Activated CD4-positive, alpha-beta T cell treated with anti-CD3 and anti-CD28 coated beads for 36 hours (primary cell): Measurements from ENCODE around the gene DEGS2. TPM values are rescaled to one million over a fixed set of nuclear protein-coding genes. Genes with fewer than 3 reads are reported as not detected.

Source experiments
- ATAC-seq: fragments of 200-7000 bp; cut with Tn5 transposase; one replicate; pipeline ENCODE4 v1.10.0; 2021; ENCODE audit warnings: mild to moderate bottlenecking, moderate library complexity
- CTCF ChIA-PET: fragments of 350-600 bp; sonication (Branson Sonifier 250); formaldehyde crosslinking; loops from one replicate; lab custom pipeline; 2021; ENCODE audit warnings: antibody characterized with exemption; lab: Charles Lee
- POLR2A ChIA-PET: fragments of 350-600 bp; sonication (Branson Sonifier 250); formaldehyde crosslinking; loops from one replicate; lab custom pipeline; 2021; ENCODE audit warnings: antibody characterized with exemption, inconsistent platforms; lab: Charles Lee
- DNase-seq: peaks from one replicate; pipeline ENCODE4 v3.0.0-alpha.2; 2020
- H3K27ac Mint-ChIP-seq: one replicate; pipeline ENCODE4 v1.8.0; 2021; ENCODE audit warnings: mixed read lengths
- H3K27me3 Mint-ChIP-seq: one replicate; pipeline ENCODE4 v1.8.0; 2021; ENCODE audit warnings: mixed read lengths
- H3K36me3 Mint-ChIP-seq: one replicate; pipeline ENCODE4 v1.8.0; 2021; ENCODE audit warnings: low read depth, mixed read lengths
- H3K4me1 Mint-ChIP-seq: one replicate; pipeline ENCODE4 v1.8.0; 2021; ENCODE audit warnings: mixed read lengths
- H3K4me3 Mint-ChIP-seq: one replicate; pipeline ENCODE4 v1.8.0; 2021; ENCODE audit warnings: mild to moderate bottlenecking, moderate library complexity, mixed read lengths
- H3K9me3 Mint-ChIP-seq: one replicate; pipeline ENCODE4 v1.8.0; 2021; ENCODE audit warnings: low read depth, mixed read lengths
- intact Hi-C, 2 experiments: fragments of 100-400 bp; cut with DNase I in 1 of 2; cut with micrococcal nuclease in 1 of 2; formaldehyde crosslinking; loops; one replicate each; pipeline versions ENCODE4 v1.14.2 to v1.15.1; 2022 to 2024; cut with DNase I, micrococcal nuclease
- total RNA-seq, 2 experiments: library from RNA; stranded (reverse); gene quantifications; one replicate each; pipeline ENCODE4 v1.2.3, GENCODE V29; 2021

The DEGS2 gene
- total RNA-seq, 2 experiments from 2014 or later: 2.6 to 2.8 TPM

DNA sequence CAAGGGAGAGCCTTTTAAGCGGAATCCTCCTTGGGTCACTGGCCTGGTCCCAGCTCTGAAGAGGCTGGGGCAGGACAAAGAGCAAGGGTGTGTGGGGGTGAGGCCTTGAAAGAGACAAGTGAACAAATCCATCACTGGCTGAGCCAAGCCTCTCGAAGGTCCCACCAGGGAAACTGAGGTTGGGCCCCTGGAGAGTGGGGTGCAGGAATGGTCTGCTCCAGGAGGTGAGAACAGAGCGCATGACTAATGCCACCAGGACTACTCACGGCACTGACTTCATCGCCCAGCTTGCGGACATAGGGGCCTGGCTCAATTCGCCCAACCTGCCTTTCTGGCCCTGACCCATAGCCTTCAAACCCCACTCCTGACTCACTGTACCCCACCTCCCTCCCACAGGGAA, 19.2 kb upstream of the DEGS2 start:
- H3K27me3 Mint-ChIP-seq: no peaks in the 10 kb centered on the region
- no peaks in the 10 kb centered on the region for H3K9me3 Mint-ChIP-seq
- H3K27ac Mint-ChIP-seq: no peak overlapping the region
- DNase-seq (no peak), ATAC-seq (no peak)
- ChIA-PET POLR2A (no interaction called here), CTCF (interaction anchor here (0.6 kb wide), 1 partner anchor 275 kb away, joined by 3 read pairs; no protein-coding TSS in a partner anchor)
- no peak overlapping the region for H3K4me3 Mint-ChIP-seq
- H3K4me1 Mint-ChIP-seq: no peaks in the 10 kb centered on the region
- intact Hi-C loops: no loop called here
- H3K36me3 Mint-ChIP-seq: no peaks in the 10 kb centered on the region

DNA sequence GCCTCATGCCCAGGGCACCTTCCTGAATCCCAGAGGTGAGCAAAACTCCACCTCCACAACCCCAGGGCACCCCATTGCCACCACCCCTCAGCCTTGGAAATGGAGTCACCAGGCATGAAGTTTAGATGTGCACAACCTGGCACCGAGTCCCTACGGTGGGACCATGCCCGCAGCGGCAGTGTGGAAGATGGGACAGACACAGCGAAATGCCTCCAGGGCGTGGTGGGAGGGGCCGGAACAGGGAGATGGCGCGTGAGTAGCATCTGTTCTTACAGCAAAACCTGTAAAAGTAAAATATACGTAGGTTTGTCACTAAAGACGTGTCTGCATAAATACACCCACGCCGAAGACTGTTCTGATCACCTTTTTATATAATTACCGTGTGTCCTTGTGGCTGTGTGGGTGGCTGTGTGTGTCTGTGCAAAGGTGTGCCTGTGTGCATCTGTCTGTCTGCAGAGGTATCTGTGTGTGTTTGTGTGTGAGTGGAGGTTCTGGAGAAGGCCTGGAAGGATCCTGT, 17.4 kb upstream of the DEGS2 start:
- Mint-ChIP-seq H3K36me3 (no peaks in the 10 kb centered on the region), H3K4me1 (no peaks in the 10 kb centered on the region), H3K27ac (no peak overlapping the region), H3K4me3 (no peak overlapping the region), H3K27me3 (peaks cover 2% of the 10 kb centered on the region), H3K9me3 (no peaks in the 10 kb centered on the region)
- POLR2A ChIA-PET: no interaction called here
- CTCF ChIA-PET: no interaction called here
- no peak for ATAC-seq
- intact Hi-C loops: no loop called here
- no peak for DNase-seq

DNA sequence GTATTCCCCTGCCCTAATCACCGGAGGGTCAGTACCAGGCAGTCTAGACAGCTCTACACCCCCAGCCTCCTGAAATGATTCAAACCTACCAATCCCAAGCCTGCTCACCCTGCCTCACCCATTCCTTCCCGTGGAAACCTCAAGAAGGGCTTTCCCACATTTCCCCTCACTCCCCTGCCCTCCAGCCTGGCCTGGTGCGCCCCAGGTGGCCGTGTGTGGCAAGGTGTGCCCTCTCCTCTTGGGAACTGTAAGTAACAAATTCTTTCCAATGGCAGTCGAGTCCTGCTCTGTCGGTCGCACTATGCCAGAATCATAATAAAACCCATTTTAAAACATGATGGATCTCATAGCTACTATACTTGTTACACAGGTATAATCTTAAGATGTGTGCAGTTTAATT, 13.9 kb upstream of the DEGS2 start:
- peaks cover 5% of the 10 kb centered on the region for H3K27me3 Mint-ChIP-seq
- CTCF ChIA-PET: no interaction called here
- no peaks in the 10 kb centered on the region for H3K36me3 Mint-ChIP-seq
- DNase-seq (no peak), ATAC-seq (no peak)
- POLR2A ChIA-PET: no interaction called here
- H3K9me3 Mint-ChIP-seq: no peaks in the 10 kb centered on the region
- H3K4me1 Mint-ChIP-seq: no peaks in the 10 kb centered on the region
- no peak overlapping the region for H3K27ac Mint-ChIP-seq
- intact Hi-C loops: no loop called here
- no peak overlapping the region for H3K4me3 Mint-ChIP-seq

DNA sequence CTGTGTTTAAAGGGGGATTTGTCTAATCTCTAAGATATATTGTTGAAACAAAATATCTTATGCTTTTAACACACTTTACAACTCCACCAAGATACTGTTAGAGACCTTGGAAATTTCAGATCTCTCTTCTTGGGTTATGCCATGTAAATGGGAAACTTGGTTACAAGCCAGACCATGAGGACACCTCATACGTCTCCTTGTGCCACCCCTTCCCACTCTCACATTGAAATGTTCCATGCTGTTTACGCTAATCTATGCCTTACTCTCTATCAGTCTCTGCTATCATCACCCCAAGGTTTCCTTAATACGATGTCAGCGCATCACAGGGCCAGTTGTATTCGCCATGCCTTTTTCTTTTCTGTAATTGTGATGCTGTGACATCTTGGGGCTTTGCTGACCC, 13.4 kb upstream of the DEGS2 start:
- ChIA-PET CTCF (interaction anchor here (0.7 kb wide), 1 partner anchor 684 kb away, joined by 3 read pairs; no protein-coding TSS in a partner anchor), POLR2A (no interaction called here)
- no peaks in the 10 kb centered on the region for H3K4me1 Mint-ChIP-seq
- no peaks in the 10 kb centered on the region for H3K36me3 Mint-ChIP-seq
- intact Hi-C loops: no loop called here
- H3K27ac Mint-ChIP-seq: no peak overlapping the region
- no peaks in the 10 kb centered on the region for H3K9me3 Mint-ChIP-seq
- peaks cover 5% of the 10 kb centered on the region for H3K27me3 Mint-ChIP-seq
- H3K4me3 Mint-ChIP-seq: no peak overlapping the region
- DNase-seq (no peak), ATAC-seq (no peak)

DNA sequence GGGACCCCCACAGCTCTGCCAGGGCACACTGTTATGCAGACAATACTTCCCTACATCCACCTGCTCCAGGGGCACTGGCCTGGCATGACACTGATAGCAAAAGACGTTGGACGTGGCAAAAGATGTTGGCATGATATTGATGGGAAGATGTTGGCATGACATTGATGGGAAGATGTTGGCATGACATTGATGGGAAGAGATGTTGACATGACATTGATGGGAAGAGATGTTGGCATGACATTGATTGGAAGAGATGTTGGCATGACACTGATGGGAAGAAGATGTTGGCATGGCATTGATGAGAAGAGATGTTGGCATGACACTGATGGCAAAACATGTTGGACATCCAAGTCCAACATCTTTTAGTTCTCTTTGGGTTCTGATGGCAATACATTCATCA, 11.4 kb upstream of the DEGS2 start:
- POLR2A ChIA-PET: no interaction called here
- ATAC-seq (no peak), DNase-seq (no peak)
- Mint-ChIP-seq H3K4me1 (peaks cover 7% of the 10 kb centered on the region), H3K36me3 (no peaks in the 10 kb centered on the region), H3K27me3 (peaks cover 5% of the 10 kb centered on the region), H3K27ac (no peak overlapping the region), H3K9me3 (no peaks in the 10 kb centered on the region), H3K4me3 (no peak overlapping the region)
- CTCF ChIA-PET: no interaction called here
- intact Hi-C loops: no loop called here

DNA sequence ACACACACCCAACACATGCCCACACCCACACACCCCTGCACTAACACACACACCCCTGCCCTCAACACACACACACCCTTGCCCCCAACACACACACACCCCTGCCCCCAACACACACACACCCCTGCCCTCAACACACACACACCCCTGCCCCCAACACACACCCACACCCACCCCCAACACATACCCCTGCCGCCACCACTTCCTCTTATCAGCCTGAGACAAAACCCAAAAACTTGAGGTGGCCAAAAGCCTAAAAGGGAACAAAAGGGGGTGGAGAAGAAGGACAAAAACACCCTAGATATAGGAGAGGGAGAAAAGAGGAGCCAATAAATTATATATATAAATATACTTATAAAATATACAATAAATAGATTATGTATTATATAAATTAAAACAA, 9.1 kb upstream of the DEGS2 start:
- intact Hi-C loops: no loop called here
- no peak for ATAC-seq
- DNase-seq: no peak
- POLR2A ChIA-PET: no interaction called here
- no peaks in the 10 kb centered on the region for H3K36me3 Mint-ChIP-seq
- CTCF ChIA-PET: no interaction called here
- H3K4me1 Mint-ChIP-seq: peaks cover 7% of the 10 kb centered on the region
- H3K27me3 Mint-ChIP-seq: peaks cover 5% of the 10 kb centered on the region
- H3K27ac Mint-ChIP-seq: no peak overlapping the region
- H3K9me3 Mint-ChIP-seq: no peaks in the 10 kb centered on the region
- no peak overlapping the region for H3K4me3 Mint-ChIP-seq

DNA sequence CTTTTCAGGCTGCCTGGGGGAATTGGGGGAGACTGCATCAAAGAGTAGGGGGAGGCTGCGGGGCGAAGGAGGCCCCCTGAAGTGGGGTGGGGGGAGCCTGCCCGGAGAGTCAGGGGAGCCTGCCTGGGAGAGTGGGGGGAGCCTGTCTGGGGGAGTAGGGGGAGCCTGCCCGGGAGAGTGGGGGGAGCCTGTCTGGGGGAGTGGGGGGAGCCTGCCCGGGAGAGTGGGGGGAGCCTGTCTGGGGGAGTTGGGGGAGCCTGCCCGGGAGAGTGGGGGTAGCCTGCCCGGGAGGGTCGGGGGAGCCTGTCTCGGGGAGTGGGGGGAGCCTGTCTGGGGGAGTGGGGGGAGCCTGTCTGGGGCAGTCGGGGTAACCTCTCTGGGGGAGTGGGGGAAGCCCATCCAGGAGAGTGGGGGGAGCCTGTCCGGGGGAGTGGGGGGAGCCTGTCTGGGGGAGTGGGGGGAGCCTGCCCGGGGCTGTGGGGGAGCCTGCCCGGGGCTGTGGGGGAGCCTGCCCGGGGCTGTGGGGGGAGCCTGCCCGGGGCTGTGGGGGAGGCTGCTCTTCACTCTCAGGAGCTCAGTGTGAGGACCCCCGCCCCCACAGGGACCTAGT, 6.5 kb upstream of the DEGS2 start:
- no peaks in the 10 kb centered on the region for H3K9me3 Mint-ChIP-seq
- CTCF ChIA-PET: no interaction called here
- POLR2A ChIA-PET: interaction anchor here (0.5 to 0.6 kb wide), 2 partner anchors 25 to 116 kb away, joined by 3 to 5 read pairs; no protein-coding TSS in a partner anchor
- H3K36me3 Mint-ChIP-seq: no peaks in the 10 kb centered on the region
- peaks cover 3% of the 10 kb centered on the region for H3K27me3 Mint-ChIP-seq
- DNase-seq (no peak), ATAC-seq (no peak)
- no peak overlapping the region for H3K27ac Mint-ChIP-seq
- H3K4me3 Mint-ChIP-seq: no peak overlapping the region
- H3K4me1 Mint-ChIP-seq: peaks cover 7% of the 10 kb centered on the region
- intact Hi-C loops: no loop called here

DNA sequence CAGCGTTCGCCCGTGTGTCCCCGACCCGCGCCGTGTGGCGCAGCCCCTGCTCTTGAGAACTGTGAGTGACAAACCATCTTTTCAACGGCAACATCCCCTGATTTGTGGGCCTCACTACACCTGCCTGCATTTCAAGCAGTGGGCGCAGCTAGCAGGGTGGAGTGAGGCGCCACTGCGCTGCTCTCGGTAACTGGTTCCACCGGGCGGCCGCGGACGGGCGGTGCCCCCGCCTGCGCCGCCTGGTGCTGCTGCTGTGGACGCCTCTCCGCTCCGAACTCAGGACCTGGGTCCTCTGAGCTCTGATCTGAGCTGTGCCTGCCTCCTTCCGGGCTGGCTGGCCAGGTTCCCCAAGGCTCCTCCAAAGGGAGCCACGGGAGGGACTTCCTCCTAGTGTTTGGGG, 5.9 kb upstream of the DEGS2 start:
- peaks cover 7% of the 10 kb centered on the region for H3K4me1 Mint-ChIP-seq
- peaks cover 2% of the 10 kb centered on the region for H3K27me3 Mint-ChIP-seq
- CTCF ChIA-PET: no interaction called here
- ATAC-seq: no peak
- no peak overlapping the region for H3K4me3 Mint-ChIP-seq
- H3K9me3 Mint-ChIP-seq: no peaks in the 10 kb centered on the region
- POLR2A ChIA-PET: interaction anchor here (0.6 kb wide), 1 partner anchor 25 kb away, joined by 5 read pairs; no protein-coding TSS in a partner anchor
- intact Hi-C loops: no loop called here
- DNase-seq: no peak
- no peak overlapping the region for H3K27ac Mint-ChIP-seq
- H3K36me3 Mint-ChIP-seq: no peaks in the 10 kb centered on the region

DNA sequence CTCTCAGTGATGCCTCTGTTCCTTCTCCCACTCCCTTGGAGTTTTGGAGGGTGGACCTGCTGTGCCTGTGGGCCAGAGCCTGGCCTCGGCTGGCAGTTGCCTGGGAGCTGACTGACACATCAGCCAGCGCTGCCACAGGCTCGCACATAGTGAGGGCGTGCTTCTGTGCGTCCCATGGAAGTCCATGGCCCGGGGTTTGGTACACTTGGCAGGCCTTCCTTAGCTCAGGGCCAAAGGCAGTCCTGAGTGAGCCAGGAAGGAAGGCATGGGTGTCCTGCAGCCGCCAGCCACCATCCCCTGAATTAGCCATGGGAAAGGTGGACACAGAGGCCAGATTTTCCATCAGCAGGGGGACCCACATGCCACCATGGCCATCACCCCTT, 1.1 kb upstream of the DEGS2 start:
- H3K27ac Mint-ChIP-seq: no peak overlapping the region
- DNase-seq: no peak
- CTCF ChIA-PET: interaction anchor here (1.8 kb wide), 1 partner anchor 32 kb away, joined by 7 read pairs; no protein-coding TSS in a partner anchor
- peaks cover 6% of the 10 kb centered on the region for H3K4me1 Mint-ChIP-seq
- POLR2A ChIA-PET: no interaction called here
- peaks cover 17% of the 10 kb centered on the region for H3K27me3 Mint-ChIP-seq
- intact Hi-C loops: no loop called here
- no peaks in the 10 kb centered on the region for H3K36me3 Mint-ChIP-seq
- H3K9me3 Mint-ChIP-seq: no peaks in the 10 kb centered on the region
- H3K4me3 Mint-ChIP-seq: no peak overlapping the region
- ATAC-seq: no peak

DNA sequence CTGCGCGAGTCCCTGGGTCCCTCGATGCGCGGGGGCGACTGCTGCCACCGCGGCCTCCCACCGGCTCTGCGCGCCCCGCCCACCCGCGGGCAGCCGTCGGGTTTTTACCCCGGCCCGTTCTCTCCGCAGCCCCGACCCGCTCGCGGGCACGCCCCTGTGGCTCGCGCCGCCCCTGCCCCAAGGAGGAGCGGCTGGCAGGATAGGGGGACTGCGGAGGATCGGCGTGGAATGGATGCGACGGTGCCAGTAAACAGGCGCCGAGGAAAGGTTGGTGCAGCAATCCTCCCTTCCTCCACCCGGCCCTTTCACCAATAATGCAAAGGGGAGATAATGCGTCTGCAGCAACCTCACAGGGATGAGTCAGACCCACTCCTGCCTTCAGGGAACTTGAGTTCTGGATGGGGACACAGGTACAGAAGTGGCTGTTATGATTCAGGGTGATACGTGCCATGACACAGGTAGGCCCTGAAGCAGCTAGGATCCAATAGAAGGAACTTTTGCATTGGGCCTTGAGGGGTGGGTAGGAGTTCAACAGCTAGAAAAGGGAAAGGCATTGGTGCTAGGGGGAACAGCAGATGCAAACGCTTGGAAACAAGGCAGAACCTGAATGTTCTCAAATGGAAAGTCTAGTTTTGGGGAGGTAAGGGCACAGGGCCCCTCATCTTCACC, 554 bp upstream of the DEGS2 start:
- intact Hi-C loops: loop anchor here in 1 of 2 experiments (1.0 to 10.0 kb wide), 7 partner anchors 32 to 365 kb away; partner anchors contain the start of gene EML1
- peak overlapping the region; percentile 26 for H3K4me3 Mint-ChIP-seq
- DNase-seq: no peak
- POLR2A ChIA-PET: interaction anchor here (0.6 kb wide), 2 partner anchors 118 to 215 kb away, joined by 3 to 4 read pairs; a partner anchor contains a TSS
- H3K9me3 Mint-ChIP-seq: peaks cover 3% of the 10 kb centered on the region
- H3K4me1 Mint-ChIP-seq: peaks cover 6% of the 10 kb centered on the region
- CTCF ChIA-PET: interaction anchor here (1.8 kb wide), 1 partner anchor 33 kb away, joined by 7 read pairs; no protein-coding TSS in a partner anchor
- peak; percentile 39 for ATAC-seq
- H3K27me3 Mint-ChIP-seq: peaks cover 17% of the 10 kb centered on the region
- no peak overlapping the region for H3K27ac Mint-ChIP-seq
- H3K36me3 Mint-ChIP-seq: peaks cover 3% of the 10 kb centered on the region

DNA sequence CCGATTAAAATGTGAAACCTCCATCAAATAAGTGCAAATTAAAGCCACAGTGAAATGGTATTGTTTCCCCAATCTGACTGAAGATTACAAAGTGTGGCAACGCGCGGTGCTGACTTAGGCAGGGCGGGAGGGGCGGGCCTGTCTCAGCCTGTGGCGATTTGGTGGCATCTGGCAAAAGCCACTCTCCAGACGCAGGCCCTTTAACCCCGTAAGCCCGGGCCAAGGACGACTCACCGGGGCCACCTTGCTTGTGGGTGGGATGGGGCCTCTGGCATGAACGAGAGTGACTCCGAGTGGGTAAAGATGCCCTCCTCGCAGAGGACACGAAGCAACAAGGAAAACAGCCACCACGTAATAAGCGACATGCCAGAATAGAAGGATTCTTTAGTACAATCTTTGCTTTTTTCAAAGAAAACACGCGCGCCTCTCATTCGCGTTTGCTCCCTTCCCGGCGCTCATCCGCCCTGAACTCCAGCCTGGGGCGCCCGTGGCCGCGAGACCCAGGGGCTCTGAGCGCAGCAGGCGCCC, 815 bp downstream of the DEGS2 start:
- H3K27ac Mint-ChIP-seq: no peak overlapping the region
- CTCF ChIA-PET: interaction anchor here (0.6 to 0.8 kb wide), 3 partner anchors 34 to 188 kb away, joined by 3 read pairs; no protein-coding TSS in a partner anchor
- peaks cover 6% of the 10 kb centered on the region for H3K4me1 Mint-ChIP-seq
- H3K9me3 Mint-ChIP-seq: peaks cover 5% of the 10 kb centered on the region
- H3K36me3 Mint-ChIP-seq: peaks cover 6% of the 10 kb centered on the region
- peak overlapping the region; percentile 54 for H3K4me3 Mint-ChIP-seq
- ATAC-seq: no peak
- POLR2A ChIA-PET: interaction anchor here (0.7 kb wide), 1 partner anchor 79 kb away, joined by 4 read pairs; no protein-coding TSS in a partner anchor
- intact Hi-C loops: loop anchor here in 1 of 2 experiments (1.0 to 10.0 kb wide), 7 partner anchors 34 to 364 kb away; partner anchors contain the start of gene EML1
- H3K27me3 Mint-ChIP-seq: peaks cover 17% of the 10 kb centered on the region
- peak; percentile 12 for DNase-seq
